GM19438 (cell line): ENCODE data around the gene CDC42.

ENCODE experiments used
- ATAC-seq: cut with Tn5 transposase; IDR thresholded peaks from one replicate; pipeline ENCODE4 v1.9.1; 2021; ENCODE audit warnings: low read depth; ENCODE audit not compliant: unreplicated experiment

CDC42 gene

GRCh38 chr1:22104865-22105437, 52.4 kb downstream of the CDC42 start:
- no peak for ATAC-seq

GRCh38 chr1:22105611-22106207, 53.2 kb downstream of the CDC42 start:
- no peak for ATAC-seq

GRCh38 chr1:22107126-22107525, 54.6 kb downstream of the CDC42 start:
- ATAC-seq = no peak

GRCh38 chr1:22108339-22109105, 56.0 kb downstream of the CDC42 start:
- no peak for ATAC-seq

- no peak for ATAC-seq
These were observed 57.5 kb downstream of the CDC42 start for GRCh38 chr1:22110016-22110415.

- ATAC-seq = no peak
These were observed 58.6 kb downstream of the CDC42 start for GRCh38 chr1:22111115-22111514.

- no peak for ATAC-seq
These were observed 59.1 kb downstream of the CDC42 start for GRCh38 chr1:22111620-22112019.

GRCh38 chr1:22112554-22112953, 60.0 kb downstream of the CDC42 start:
- no peak for ATAC-seq

- no peak for ATAC-seq
These were observed 61.8 kb downstream of the CDC42 start for GRCh38 chr1:22114083-22115012.

GRCh38 chr1:22115286-22115685, 62.8 kb downstream of the CDC42 start:
- no peak for ATAC-seq

- ATAC-seq = no peak
These were observed 64.7 kb downstream of the CDC42 start for GRCh38 chr1:22117238-22117637.

- no peak for ATAC-seq
These were observed 65.3 kb downstream of the CDC42 start for GRCh38 chr1:22117851-22118250.

GRCh38 chr1:22118291-22118992, 65.9 kb downstream of the CDC42 start:
- ATAC-seq = no peak

GRCh38 chr1:22119626-22120468, 67.3 kb downstream of the CDC42 start:
- no peak for ATAC-seq

- ATAC-seq = no peak
These were observed 67.9 kb downstream of the CDC42 start for GRCh38 chr1:22120469-22120790.

GRCh38 chr1:22121421-22121911, 69.0 kb downstream of the CDC42 start:
- ATAC-seq = no peak

GRCh38 chr1:22122273-22123070, 70.0 kb downstream of the CDC42 start:
- ATAC-seq = no peak

- ATAC-seq = no peak
These were observed 70.5 kb downstream of the CDC42 start for GRCh38 chr1:22123071-22123390.

GRCh38 chr1:22123901-22124404, 71.4 kb downstream of the CDC42 start:
- ATAC-seq = no peak
